ENCODE results near the gene SPC24.

GRCh38 chr19:11194173-11194572, 38.6 kb upstream of the SPC24 start:
- TF ChIP-seq POLR2A (IDR thresholded peaks at IDR 0.05; ENCODE audit: low read depth, low read length), result no peak
- TF ChIP-seq JUN (IDR thresholded peaks at IDR 0.05; ENCODE audit: borderline replicate concordance, insufficient read depth, insufficient read length, low read depth), result no peak
- TF ChIP-seq CTCF (IDR thresholded peaks at IDR 0.05; ENCODE audit: extremely low read depth in 1 of 2, insufficient read depth in 1 of 2, low read depth in 1 of 2, low read length in 2 of 2), result no peak
- no peak for TF ChIP-seq POLR2AphosphoS5 (IDR thresholded peaks at IDR 0.05; ENCODE audit: insufficient read depth, low read depth, low read length)
- TF ChIP-seq EZH2 (IDR thresholded peaks at IDR 0.05; ENCODE audit: borderline replicate concordance, low read depth, low read length, severe bottlenecking), result no peak
- no peak for TF ChIP-seq MAX (IDR thresholded peaks at IDR 0.05; ENCODE audit: insufficient read depth, insufficient read length)
- TF ChIP-seq MYC (IDR thresholded peaks at IDR 0.05; ENCODE audit: low read depth, low read length), result no peak
- TF ChIP-seq GATA2 (IDR thresholded peaks at IDR 0.05; ENCODE audit: insufficient read depth, insufficient read length, low read depth, low read length), result no peak
- TF ChIP-seq FOS (IDR thresholded peaks at IDR 0.05; ENCODE audit: borderline replicate concordance, insufficient read depth, low read length), result no peak

All from endothelial cell of umbilical vein (primary cell).